WERI-Rb-1 (cell line): Measurements from ENCODE around the gene AOPEP.

ENCODE experiments used
- DNase-seq: peaks from one replicate; pipeline ENCODE4 v3.0.0-alpha.2; 2020
- H3K27ac ChIP-seq: fragments of 250-450 bp; sonication (Bioruptor Pico); 2 replicates; pipeline ENCODE4 v1.5.1; 2020; ENCODE audit warnings: mild to moderate bottlenecking, moderate library complexity
- H3K27me3 ChIP-seq: fragments of 250-450 bp; sonication (Bioruptor Pico); 2 replicates; pipeline ENCODE4 v1.5.1; 2021; ENCODE audit warnings: mild to moderate bottlenecking, low read depth, moderate library complexity; ENCODE audit not compliant: insufficient read depth, severe bottlenecking
- H3K36me3 ChIP-seq: fragments of 250-450 bp; sonication (Bioruptor Pico); 2 replicates; pipeline ENCODE4 v1.5.1; 2020; ENCODE audit warnings: mild to moderate bottlenecking, moderate library complexity
- H3K4me3 ChIP-seq: 2 replicates; pipeline ENCODE4 v1.5.1; 2011; ENCODE audit warnings: low read depth, mild to moderate bottlenecking, control low read depth, low read length
- H3K9me3 ChIP-seq: fragments of 250-450 bp; sonication (Bioruptor Pico); 2 replicates; pipeline ENCODE4 v1.5.1; 2021; ENCODE audit warnings: mild to moderate bottlenecking, moderate library complexity; ENCODE audit not compliant: severe bottlenecking
- CTCF ChIP-seq: IDR thresholded peaks from 2 replicates; pipeline ENCODE4 v1.5.1; 2011; ENCODE audit warnings: low read depth, mild to moderate bottlenecking, control low read depth, inconsistent platforms, low read length

The AOPEP gene

DNA sequence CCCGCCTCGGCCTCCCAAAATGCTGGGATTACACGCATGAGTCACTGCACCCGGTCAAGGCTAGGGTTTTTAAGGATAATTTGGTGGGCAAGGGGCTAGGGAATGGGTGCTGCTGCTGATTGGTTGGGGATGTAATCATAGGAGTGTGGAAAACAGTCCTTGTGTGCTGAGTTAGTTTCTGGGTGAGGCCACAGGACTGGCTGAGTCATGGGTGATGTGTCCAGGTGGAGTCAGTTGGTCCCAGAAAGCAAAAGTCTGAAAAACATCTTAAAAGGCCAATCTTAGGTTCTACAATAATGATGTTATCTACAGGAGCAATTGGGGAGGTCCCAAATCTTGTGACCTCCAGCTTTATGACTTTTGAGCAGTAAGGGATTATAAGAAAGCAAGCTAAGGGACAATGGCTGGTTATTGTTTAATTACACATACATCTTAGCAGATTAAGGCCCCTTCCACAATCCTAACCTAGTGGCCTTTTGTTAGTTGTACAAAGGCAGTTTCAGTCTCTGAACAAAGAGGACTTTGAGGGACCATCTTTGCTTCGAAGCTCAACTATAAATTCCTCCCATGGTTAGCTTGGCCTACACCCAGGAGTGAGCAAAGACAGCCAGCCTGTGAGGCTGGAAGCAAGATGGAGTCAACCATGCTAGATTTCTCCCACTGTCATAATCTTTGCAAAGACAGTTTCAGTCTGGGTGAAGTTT lies 5.5 kb upstream of the AOPEP start:
- Histone ChIP-seq H3K27me3 (no peaks in the 10 kb centered on the region), H3K4me3 (no peak overlapping the region), H3K36me3 (no peaks in the 10 kb centered on the region), H3K27ac (no peak overlapping the region), H3K9me3 (no peaks in the 10 kb centered on the region)
- no peak for DNase-seq
- TF ChIP-seq CTCF = no peak

DNA sequence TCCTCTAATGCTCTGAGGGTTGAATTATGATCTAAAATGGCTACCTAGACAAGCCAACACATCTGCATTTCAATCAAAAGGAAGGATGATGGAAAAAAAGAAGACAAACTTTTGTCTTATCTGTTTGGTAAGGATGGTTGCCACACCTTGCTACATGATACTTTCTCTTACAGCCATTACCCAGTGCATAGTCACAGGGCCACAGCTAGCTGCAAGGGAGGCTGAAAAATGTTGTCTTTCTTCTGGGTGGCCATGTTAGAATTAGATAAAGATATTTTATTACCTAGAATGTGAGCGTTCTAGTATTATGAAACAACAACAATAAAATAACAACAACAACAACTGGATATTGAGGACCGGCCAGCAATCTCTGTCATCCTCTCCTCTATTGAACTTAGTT lies 4.7 kb upstream of the AOPEP start:
- no peaks in the 10 kb centered on the region for H3K36me3 ChIP-seq
- no peaks in the 10 kb centered on the region for H3K9me3 ChIP-seq
- no peak overlapping the region for H3K4me3 ChIP-seq
- TF ChIP-seq CTCF = no peak
- H3K27ac ChIP-seq = no peak overlapping the region
- no peak for DNase-seq
- H3K27me3 ChIP-seq = no peaks in the 10 kb centered on the region

GRCh38 chr9:94725293-94725692 lies 1.2 kb upstream of the AOPEP start:
- Histone ChIP-seq H3K4me3 (no peak overlapping the region), H3K27ac (no peak overlapping the region), H3K9me3 (no peaks in the 10 kb centered on the region), H3K36me3 (no peaks in the 10 kb centered on the region), H3K27me3 (no peaks in the 10 kb centered on the region)
- DNase-seq = no peak
- no peak for TF ChIP-seq CTCF

DNA sequence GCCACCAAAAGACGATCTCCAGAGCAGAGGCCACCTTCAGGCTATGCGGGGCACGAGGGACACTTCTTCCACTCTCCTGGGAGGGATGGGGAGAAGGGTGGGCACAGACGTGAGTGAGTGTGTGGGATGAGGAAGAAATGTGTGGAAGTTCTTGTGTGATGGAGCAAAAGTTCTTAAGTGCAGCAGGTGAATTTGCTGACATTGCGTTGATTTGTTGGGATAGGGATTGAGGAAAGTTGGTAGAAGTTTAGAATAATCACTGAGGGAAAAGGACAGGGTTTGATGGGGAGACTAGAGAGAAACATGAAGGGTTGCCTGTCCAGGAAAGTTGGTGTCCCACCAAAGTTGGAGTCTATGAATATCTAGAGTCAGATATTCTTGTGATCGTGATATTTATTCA lies 2.2 kb downstream of the AOPEP start:
- DNase-seq = no peak
- Histone ChIP-seq H3K27me3 (no peaks in the 10 kb centered on the region), H3K27ac (no peak overlapping the region), H3K9me3 (no peaks in the 10 kb centered on the region), H3K36me3 (peaks cover 3% of the 10 kb centered on the region; the same call in 1 of the 2 replicates), H3K4me3 (no peak overlapping the region)
- no peak for TF ChIP-seq CTCF

DNA sequence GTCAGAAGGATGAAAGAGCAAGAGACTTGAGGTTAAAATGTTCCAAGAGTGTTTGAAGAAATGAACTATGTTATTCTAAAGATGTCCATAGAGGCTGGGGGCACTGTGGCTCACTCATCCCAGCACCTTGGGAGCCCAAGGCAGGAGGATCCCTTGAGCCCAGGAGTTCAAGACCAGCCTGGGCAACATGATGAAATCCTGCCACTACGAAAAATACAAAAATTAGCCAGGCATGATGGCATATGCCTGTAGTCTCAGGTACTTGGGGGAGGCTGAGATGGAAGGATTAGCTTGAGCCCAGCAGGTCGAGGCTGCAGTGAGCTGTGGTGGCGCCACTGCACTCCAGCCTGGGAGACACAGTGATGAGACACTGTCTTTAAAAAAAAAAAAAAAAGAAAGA lies 2.7 kb downstream of the AOPEP start:
- Histone ChIP-seq H3K9me3 (no peaks in the 10 kb centered on the region), H3K4me3 (no peak overlapping the region), H3K27me3 (no peaks in the 10 kb centered on the region), H3K27ac (no peak overlapping the region), H3K36me3 (peaks cover 3% of the 10 kb centered on the region; the same call in 1 of the 2 replicates)
- no peak for TF ChIP-seq CTCF
- no peak for DNase-seq
